ENCODE results near the gene TAF11.

The TAF11 gene

GRCh38 chr6:34832942-34833341 lies 54.9 kb downstream of the TAF11 start:
- peaks cover 8% of the 10 kb centered on the region for H3K36me3 ChIP-seq (ENCODE audit: control insufficient read depth, insufficient read depth, low read length)
- no peak overlapping the region for H3K4me3 ChIP-seq (replicated peaks; ENCODE audit: low read depth, low read length)
- TF ChIP-seq CTCF (IDR thresholded peaks at IDR 0.05; ENCODE audit: insufficient read depth, low read length, poor library complexity, severe bottlenecking), result no peak
- H3K27me3 ChIP-seq (replicated peaks; ENCODE audit: control insufficient read depth, insufficient read depth, low read length), result no peaks in the 10 kb centered on the region
- no peak for DNase-seq (ENCODE audit: extremely low read depth, insufficient read length)

- no peaks in the 10 kb centered on the region for H3K27me3 ChIP-seq (replicated peaks; ENCODE audit: control insufficient read depth, insufficient read depth, low read length)
- DNase-seq (ENCODE audit: extremely low read depth, insufficient read length), result no peak
- TF ChIP-seq CTCF (IDR thresholded peaks at IDR 0.05; ENCODE audit: insufficient read depth, low read length, poor library complexity, severe bottlenecking), result no peak
- H3K4me3 ChIP-seq (replicated peaks; ENCODE audit: low read depth, low read length), result no peak overlapping the region
- peaks cover under 1% of the 10 kb centered on the region; the same call in 1 of the 2 replicates for H3K36me3 ChIP-seq (ENCODE audit: control insufficient read depth, insufficient read depth, low read length)
Measured at GRCh38 chr6:34829137-34829536, 58.7 kb downstream of the TAF11 start.

All from GM06990 (cell line).